ENCODE data around the gene SERPINB5.

GRCh38 chr18:63532471-63532870 is 55.7 kb downstream of the SERPINB5 start:
- no peak for TF ChIP-seq MAX (IDR thresholded peaks at IDR 0.05; ENCODE audit: low read depth, low read length)
- TF ChIP-seq CTCF (IDR thresholded peaks at IDR 0.05; ENCODE audit: low read depth, low read length) = no peak
- no peak for TF ChIP-seq POLR2A (IDR thresholded peaks at IDR 0.05; ENCODE audit: extremely low read depth, insufficient read length)
- TF ChIP-seq MYC (IDR thresholded peaks at IDR 0.05; ENCODE audit: low read depth, low read length) = no peak
